SK-N-SH (cell line): ENCODE data around the gene FBXL7. TPM values are rescaled to one million over a fixed set of nuclear protein-coding genes. Genes with fewer than 3 reads are reported as not detected.

Source experiments
- CTCF ChIA-PET: fragments of 300-600, 350-600 bp; formaldehyde crosslinking; extraction: SDS; loops from one replicate; lab custom pipeline; 2021; lab: Yijun Ruan, JAX
- POLR2A ChIA-PET: fragments of 350-600 bp; sonication (Branson Sonifier 250); formaldehyde crosslinking; extraction: SDS; loops from one replicate; lab custom pipeline; 2020; ENCODE audit warnings: antibody characterized with exemption, inconsistent platforms; lab: Yijun Ruan, JAX
- DNase-seq: peaks from one replicate; pipeline ENCODE4 v3.0.0; 2012
- H2AFZ ChIP-seq: fragments of 200-600 bp; sonication (generic); 2 replicates; pipeline ENCODE4 v1.8.1; 2016; ENCODE audit warnings: antibody characterized with exemption, mild to moderate bottlenecking, low read depth
- H3F3A ChIP-seq: fragments of 200-600 bp; sonication (generic); replicated peaks from 2 replicates; pipeline ENCODE3; 2016; ENCODE audit warnings: antibody characterized with exemption, mild to moderate bottlenecking; ENCODE audit not compliant: insufficient read depth
- H3K27ac ChIP-seq, 2 experiments: fragments of 200-500 bp in 1 of 2; fragments of 200-600 bp in 1 of 2; sonication (Bioruptor generic) in 1 of 2; sonication (generic), shearing (Covaris generic) in 1 of 2; 2 replicates each; pipeline versions ENCODE4 v1.5.1 to v1.6.1; 2014 to 2016; ENCODE audit warnings: low read depth in 2 of 2, inconsistent platforms in 1 of 2, low read length in 1 of 2, mild to moderate bottlenecking in 1 of 2, mixed read lengths in 1 of 2
- H3K27me3 ChIP-seq: fragments of 200-600 bp; sonication (generic), shearing (Covaris generic); 2 replicates; pipeline ENCODE4 v1.6.1; 2016; ENCODE audit warnings: mixed run types; ENCODE audit not compliant: insufficient read depth
- H3K36me3 ChIP-seq, 2 experiments: fragments of 200-500 bp in 1 of 2; fragments of 200-600 bp in 1 of 2; sonication (Bioruptor generic) in 1 of 2; sonication (generic) in 1 of 2; replicated peaks in 1 of 2; 2 replicates each; pipeline versions ENCODE3 to v1.5.1; 2014 to 2016; ENCODE audit warnings: low read length in 1 of 2, mild to moderate bottlenecking in 1 of 2; ENCODE audit not compliant: insufficient read depth in 2 of 2, control insufficient read depth in 1 of 2
- H3K4me1 ChIP-seq, 2 experiments: fragments of 200-500 bp in 1 of 2; fragments of 200-600 bp in 1 of 2; sonication (Bioruptor generic) in 1 of 2; sonication (generic), shearing (Covaris generic) in 1 of 2; 2 replicates each; pipeline versions ENCODE4 v1.5.1 to v1.6.1; 2014 to 2016; ENCODE audit warnings: low read depth in 1 of 2, low read length in 1 of 2, mixed run types in 1 of 2; ENCODE audit not compliant: insufficient read depth in 2 of 2, control insufficient read depth in 1 of 2
- H3K4me2 ChIP-seq: fragments of 200-600 bp; sonication (generic), shearing (Covaris generic); 2 replicates; pipeline ENCODE4 v1.6.1; 2017; ENCODE audit warnings: mixed run types
- H3K4me3 ChIP-seq, 2 experiments: fragments of 200-500 bp in 1 of 2; fragments of 200-600 bp in 1 of 2; sonication (Bioruptor generic) in 1 of 2; sonication (generic), shearing (Covaris generic) in 1 of 2; 2 replicates each; pipeline versions ENCODE4 v1.5.1 to v1.8.1; 2014 to 2016; ENCODE audit warnings: low read depth in 2 of 2, inconsistent platforms in 1 of 2, low read length in 1 of 2, mild to moderate bottlenecking in 1 of 2, mixed read lengths in 1 of 2, moderate library complexity in 1 of 2
- H3K79me2 ChIP-seq: fragments of 200-600 bp; sonication (generic); 2 replicates; pipeline ENCODE4 v1.8.1; 2017; ENCODE audit warnings: mild to moderate bottlenecking; ENCODE audit not compliant: insufficient read depth
- H3K9ac ChIP-seq: fragments of 200-600 bp; sonication (generic); 2 replicates; pipeline ENCODE4 v1.6.1; 2017; ENCODE audit warnings: mixed run types
- H3K9me2 ChIP-seq: fragments of 200-600 bp; sonication (generic); 2 replicates; pipeline ENCODE4 v1.6.1; 2017; ENCODE audit warnings: mixed run types
- H3K9me3 ChIP-seq: fragments of 200-600 bp; sonication (generic); 2 replicates; pipeline ENCODE4 v1.6.1; 2017; ENCODE audit warnings: mixed run types, mild to moderate bottlenecking, moderate library complexity
- H4K20me1 ChIP-seq: fragments of 200-600 bp; sonication (generic); 2 replicates; pipeline ENCODE4 v1.6.1; 2017; ENCODE audit warnings: mild to moderate bottlenecking, mixed run types; ENCODE audit not compliant: insufficient read depth
- CHD2 ChIP-seq: fragments of 150-350 bp; IDR thresholded peaks from 2 replicates; pipeline ENCODE4 v1.6.1; 2018; ENCODE audit warnings: low read length; ENCODE audit not compliant: partially characterized antibody
- CTCF ChIP-seq: fragments of 200-600 bp; sonication (generic); IDR thresholded peaks from 2 replicates; pipeline ENCODE4 v1.6.1; 2017; ENCODE audit warnings: antibody characterized with exemption, mild to moderate bottlenecking, moderate library complexity
- ELF1 ChIP-seq: IDR thresholded peaks from 2 replicates; pipeline ENCODE4 v1.4.0; 2012
- EP300 ChIP-seq, 2 experiments: IDR thresholded peaks; 2 replicates each; pipeline versions ENCODE4 v1.4.0 to v1.6.1; 2012; ENCODE audit warnings: borderline replicate concordance in 1 of 2, low read depth in 1 of 2, low read length in 1 of 2
- EZH2phosphoT487 ChIP-seq: fragments of 200-600 bp; sonication (generic); IDR thresholded peaks from 2 replicates; pipeline ENCODE4 v1.6.1; 2017; ENCODE audit warnings: low read depth, mixed run types, mild to moderate bottlenecking, antibody characterized with exemption, moderate library complexity, borderline replicate concordance
- FOSL2 ChIP-seq: IDR thresholded peaks from 2 replicates; pipeline ENCODE4 v1.4.0; 2012; ENCODE audit warnings: low read depth, mild to moderate bottlenecking, moderate library complexity, borderline replicate concordance
- FOXJ3 ChIP-seq: sonication (generic); formaldehyde crosslinking; IDR thresholded peaks from 2 replicates; pipeline ENCODE4 v1.5.1; 2020; ENCODE audit warnings: mild to moderate bottlenecking, missing genetic modification reagents
- GABPA ChIP-seq: IDR thresholded peaks from 2 replicates; pipeline ENCODE4 v1.4.0; 2012; ENCODE audit warnings: low read depth, mild to moderate bottlenecking
- GATA2 ChIP-seq: sonication (generic); formaldehyde crosslinking; IDR thresholded peaks from 2 replicates; pipeline ENCODE4 v1.5.0; 2020; ENCODE audit warnings: mild to moderate bottlenecking, missing genetic modification reagents
- JUND ChIP-seq: IDR thresholded peaks from 2 replicates; pipeline ENCODE4 v1.4.0; 2012
- NRF1 ChIP-seq: IDR thresholded peaks from 2 replicates; pipeline ENCODE4 v1.6.1; 2012; ENCODE audit warnings: low read depth, mild to moderate bottlenecking, low read length
- RAD21 ChIP-seq: IDR thresholded peaks from 2 replicates; pipeline ENCODE4 v1.6.1; 2012; ENCODE audit warnings: mild to moderate bottlenecking, low read length
- RCOR1 ChIP-seq: fragments of 150-350 bp; IDR thresholded peaks from 2 replicates; pipeline ENCODE4 v1.6.1; 2017; ENCODE audit warnings: antibody characterized with exemption, low read length
- RXRA ChIP-seq: IDR thresholded peaks from 2 replicates; pipeline ENCODE4 v1.4.0; 2012; ENCODE audit warnings: low read depth, mild to moderate bottlenecking, borderline replicate concordance
- SMC3 ChIP-seq: IDR thresholded peaks from 2 replicates; pipeline ENCODE4 v1.6.1; 2012; ENCODE audit warnings: low read depth, low read length, improper control_type of control experiment
- TAF1 ChIP-seq: IDR thresholded peaks from 2 replicates; pipeline ENCODE4 v1.6.1; 2012; ENCODE audit warnings: low read depth, mild to moderate bottlenecking, low read length, moderate library complexity, borderline replicate concordance
- TEAD4 ChIP-seq: IDR thresholded peaks from 2 replicates; pipeline ENCODE4 v1.4.0; 2012; ENCODE audit warnings: mild to moderate bottlenecking, borderline replicate concordance; ENCODE audit not compliant: insufficient read depth
- USF1 ChIP-seq: IDR thresholded peaks from 2 replicates; pipeline ENCODE4 v1.4.0; 2012; ENCODE audit warnings: low read depth, borderline replicate concordance
- YY1 ChIP-seq: IDR thresholded peaks from 2 replicates; pipeline ENCODE4 v1.4.0; 2012; ENCODE audit warnings: low read depth, mild to moderate bottlenecking
- ZBTB33 ChIP-seq: IDR thresholded peaks from 2 replicates; pipeline ENCODE4 v1.4.0; 2012; ENCODE audit warnings: low read depth, borderline replicate concordance
- WGBS: methylation state at CpG from one replicate; pipeline ENCODE4 v1.1.6; 2017; ENCODE audit warnings: low lambda C conversion rate; 5-methylcytosine and 5-hydroxymethylcytosine counted together
- polyA plus RNA-seq, 3 experiments: library from polyadenylated mRNA; depleted of rRNA; stranded (reverse); fragments of >200 nt; gene quantifications; 2 replicates each; pipeline ENCODE4 v1.2.3, GENCODE V29; 2012
- TF ChIP-seq, protein P1 (sequence below): IDR thresholded peaks from 2 replicates; pipeline ENCODE4 v1.4.0; 2012; ENCODE audit warnings: low read depth
- TF ChIP-seq, protein P2 (sequence below): IDR thresholded peaks from 2 replicates; pipeline ENCODE4; 2012

FBXL7 gene
- polyA plus RNA-seq, 1 of the 3 experiments (the other 2 are of a cell fraction), result 7.0 TPM

- TF ChIP-seq RCOR1, result no peak
- no peak for TF ChIP-seq TEAD4
- no peak for TF ChIP-seq FOSL2
- no peak for TF ChIP-seq SMC3
- TF ChIP-seq CHD2, result no peak
- no peak for TF ChIP-seq JUND
- TF ChIP-seq ZBTB33, result no peak
- TF ChIP-seq, protein P1, sequence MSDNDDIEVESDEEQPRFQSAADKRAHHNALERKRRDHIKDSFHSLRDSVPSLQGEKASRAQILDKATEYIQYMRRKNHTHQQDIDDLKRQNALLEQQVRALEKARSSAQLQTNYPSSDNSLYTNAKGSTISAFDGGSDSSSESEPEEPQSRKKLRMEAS, result no peak
- no peak for TF ChIP-seq CTCF
- TF ChIP-seq RAD21, result no peak
- CTCF ChIA-PET, result no interaction called here
Observed at GRCh38 chr5:15571081-15571480, 71.1 kb downstream of the FBXL7 start.

DNA sequence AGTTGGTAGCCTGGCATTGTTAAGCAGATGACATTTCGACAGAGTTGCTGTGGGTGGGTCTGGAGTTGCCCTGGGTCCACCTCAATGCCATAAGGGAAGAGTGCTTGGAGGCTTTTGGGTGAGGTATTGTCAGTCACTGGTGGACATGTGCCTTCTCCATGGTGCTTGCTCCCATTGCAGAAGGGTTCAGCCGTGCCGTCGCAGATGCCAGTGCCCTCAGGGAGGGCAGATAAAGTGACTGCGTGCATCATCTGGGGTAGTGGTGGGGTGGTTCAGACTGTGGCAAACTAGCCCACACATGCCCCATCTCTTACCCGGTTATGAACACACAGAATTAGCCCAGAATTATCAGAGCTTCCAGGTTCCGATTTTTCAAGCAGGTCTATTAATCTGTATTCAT lies 71.6 kb downstream of the FBXL7 start:
- WGBS, result 83% methylated on average over 3 of the region's 7 CpGs
- Histone ChIP-seq H3K27ac (no peak overlapping the region; a peak in 1 of 4 replicates), H3K4me2 (no peak overlapping the region), H4K20me1 (no peaks in the 10 kb centered on the region), H3K9me3 (no peaks in the 10 kb centered on the region), H3K36me3 (no peaks in the 10 kb centered on the region), H3K9ac (no peak overlapping the region), H3K9me2 (no peaks in the 10 kb centered on the region), H3K79me2 (peaks cover 19% of the 10 kb centered on the region; the same call in 1 of the 2 replicates), H2AFZ (no peak overlapping the region), H3K4me3 (no peak overlapping the region), H3F3A (peaks cover 2% of the 10 kb centered on the region), H3K4me1 (peaks cover 0 to 21% of the 10 kb centered on the region in 2 experiments; a peak in 2 of 4 replicates), H3K27me3 (no peaks in the 10 kb centered on the region)
- DNase-seq, result no peak
- POLR2A ChIA-PET, result no interaction called here
- CTCF ChIA-PET, result no interaction called here
- no peak for TF ChIP-seq FOXJ3 (CRISPR knock-in tag)
- no peak for TF ChIP-seq GATA2 (CRISPR knock-in tag)
- no peak for TF ChIP-seq TAF1
- TF ChIP-seq, protein P2, sequence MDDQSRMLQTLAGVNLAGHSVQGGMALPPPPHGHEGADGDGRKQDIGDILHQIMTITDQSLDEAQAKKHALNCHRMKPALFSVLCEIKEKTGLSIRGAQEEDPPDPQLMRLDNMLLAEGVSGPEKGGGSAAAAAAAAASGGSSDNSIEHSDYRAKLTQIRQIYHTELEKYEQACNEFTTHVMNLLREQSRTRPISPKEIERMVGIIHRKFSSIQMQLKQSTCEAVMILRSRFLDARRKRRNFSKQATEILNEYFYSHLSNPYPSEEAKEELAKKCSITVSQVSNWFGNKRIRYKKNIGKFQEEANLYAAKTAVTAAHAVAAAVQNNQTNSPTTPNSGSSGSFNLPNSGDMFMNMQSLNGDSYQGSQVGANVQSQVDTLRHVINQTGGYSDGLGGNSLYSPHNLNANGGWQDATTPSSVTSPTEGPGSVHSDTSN, result no peak
- no peak for TF ChIP-seq RXRA
- no peak for TF ChIP-seq TEAD4
- TF ChIP-seq EZH2phosphoT487, result no peak
- no peak for TF ChIP-seq EP300 (IDR thresholded peaks at IDR 0.05; ENCODE audit: borderline replicate concordance in 1 of 2, low read depth in 1 of 2, low read length in 1 of 2)
- no peak for TF ChIP-seq NRF1
- no peak for TF ChIP-seq ELF1
- TF ChIP-seq YY1, result no peak
- TF ChIP-seq GABPA, result no peak
- no peak for TF ChIP-seq CTCF
- TF ChIP-seq USF1, result no peak

More at GRCh38 chr5:15571081-15571480, 71.1 kb downstream of the FBXL7 start:
- Histone ChIP-seq H3K9me2 (no peaks in the 10 kb centered on the region), H3K9me3 (no peaks in the 10 kb centered on the region), H3F3A (peaks cover 7% of the 10 kb centered on the region), H3K27me3 (no peaks in the 10 kb centered on the region), H3K79me2 (peaks cover 13% of the 10 kb centered on the region; the same call in 1 of the 2 replicates), H2AFZ (no peak overlapping the region), H3K4me3 (no peak overlapping the region), H3K27ac (no peak overlapping the region), H4K20me1 (no peaks in the 10 kb centered on the region), H3K4me1 (peaks cover 3 to 16% of the 10 kb centered on the region in 2 experiments; a peak in 2 of 4 replicates), H3K36me3 (no peaks in the 10 kb centered on the region), H3K9ac (no peak overlapping the region), H3K4me2 (no peak overlapping the region)
- POLR2A ChIA-PET, result no interaction called here
- 84% methylated on average over 1 of the region's 1 CpG for WGBS
- DNase-seq, result no peak
